Measurements from ENCODE around the gene SP140.
"Not testable (repeated sequence)": the region's sequence is repeated elsewhere in the genome, so short reads cannot be mapped to it uniquely, and the experiment has no call there.

Gene SP140

GRCh38 chr2:230258483-230258882, 32.9 kb downstream of the SP140 start:
- TF ChIP-seq POLR2A (IDR thresholded peaks at IDR 0.05; ENCODE audit: low read depth, low read length), result no peak
- TF ChIP-seq TAF1 (IDR thresholded peaks at IDR 0.05; ENCODE audit: borderline replicate concordance, low read depth, low read length), result no peak
- no peak for TF ChIP-seq POLR2AphosphoS5 (IDR thresholded peaks at IDR 0.05; ENCODE audit: low read depth, low read length)
- no peak for DNase-seq (ENCODE audit: insufficient read length)

DNA sequence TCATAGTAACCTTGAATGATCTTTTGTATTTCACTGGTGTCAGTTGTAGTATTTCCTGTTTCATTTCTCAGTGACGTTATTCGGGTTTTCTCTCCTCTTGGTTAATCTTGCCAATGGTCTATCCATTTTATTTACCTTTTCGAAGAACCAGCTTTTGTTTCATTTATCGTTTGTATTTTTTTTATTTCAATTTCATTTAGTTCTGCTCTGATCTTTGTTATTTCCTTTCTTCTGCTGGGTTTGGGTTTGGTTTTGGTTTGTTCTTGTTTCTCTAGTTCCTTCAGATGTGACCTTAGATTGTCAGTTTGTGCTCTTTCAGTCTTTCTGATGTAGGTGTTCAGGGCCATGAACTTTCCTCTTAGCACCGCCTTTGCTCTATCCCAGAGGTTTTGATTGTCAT, 36.7 kb downstream of the SP140 start:
- FAIRE-seq (peak; percentile 66), DNase-seq (ENCODE audit: insufficient read length) (no peak)
- TF ChIP-seq TAF1 (IDR thresholded peaks at IDR 0.05; ENCODE audit: borderline replicate concordance, low read depth, low read length), result no peak
- no peak for TF ChIP-seq POLR2AphosphoS5 (IDR thresholded peaks at IDR 0.05; ENCODE audit: low read depth, low read length)
- TF ChIP-seq POLR2A (IDR thresholded peaks at IDR 0.05; ENCODE audit: low read depth, low read length), result no peak

More at GRCh38 chr2:230258483-230258882, 32.9 kb downstream of the SP140 start:
- no peak for FAIRE-seq

GRCh38 chr2:230264945-230265344, 39.4 kb downstream of the SP140 start:
- FAIRE-seq; DNase-seq (ENCODE audit: insufficient read length): not testable (repeated sequence)

GRCh38 chr2:230266638-230267037, 41.1 kb downstream of the SP140 start:
- FAIRE-seq, result no peak
- TF ChIP-seq POLR2AphosphoS5 (IDR thresholded peaks at IDR 0.05; ENCODE audit: low read depth, low read length), result no peak
- no peak for TF ChIP-seq POLR2A (IDR thresholded peaks at IDR 0.05; ENCODE audit: low read depth, low read length)
- no peak for TF ChIP-seq TAF1 (IDR thresholded peaks at IDR 0.05; ENCODE audit: borderline replicate concordance, low read depth, low read length)
- no peak for DNase-seq (ENCODE audit: insufficient read length)

DNA sequence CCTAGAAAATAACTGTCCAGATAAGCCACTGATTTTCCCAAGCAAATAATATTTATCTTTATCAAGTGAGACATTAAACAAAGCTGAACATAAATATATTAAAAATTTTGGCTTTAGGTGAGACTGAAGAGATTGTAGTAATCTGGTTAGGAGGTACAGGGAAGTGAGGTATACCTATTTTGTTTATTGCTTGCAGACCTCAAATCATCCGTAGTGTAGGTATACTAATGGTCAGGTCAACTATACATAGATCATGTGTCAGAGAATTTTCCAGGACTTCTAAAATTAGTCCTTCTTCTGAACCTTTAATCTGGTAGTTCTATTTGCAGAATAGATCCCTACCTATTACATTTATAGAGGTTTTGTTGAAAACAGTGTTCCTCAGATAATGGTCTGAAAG, 41.5 kb downstream of the SP140 start:
- DNase-seq (ENCODE audit: insufficient read length) (no peak), FAIRE-seq (peak; percentile 51)
- TF ChIP-seq TAF1 (IDR thresholded peaks at IDR 0.05; ENCODE audit: borderline replicate concordance, low read depth, low read length) (no peak), POLR2AphosphoS5 (IDR thresholded peaks at IDR 0.05; ENCODE audit: low read depth, low read length) (no peak), POLR2A (IDR thresholded peaks at IDR 0.05; ENCODE audit: low read depth, low read length) (no peak)

GRCh38 chr2:230267556-230267955, 42.0 kb downstream of the SP140 start:
- peak; percentile 85 for FAIRE-seq
- TF ChIP-seq POLR2AphosphoS5 (IDR thresholded peaks at IDR 0.05; ENCODE audit: low read depth, low read length) (no peak), TAF1 (IDR thresholded peaks at IDR 0.05; ENCODE audit: borderline replicate concordance, low read depth, low read length) (no peak), POLR2A (IDR thresholded peaks at IDR 0.05; ENCODE audit: low read depth, low read length) (no peak)
- peak; percentile 19 for DNase-seq (ENCODE audit: insufficient read length)

GRCh38 chr2:230268606-230269243, 43.2 kb downstream of the SP140 start:
- TF ChIP-seq POLR2AphosphoS5 (IDR thresholded peaks at IDR 0.05; ENCODE audit: low read depth, low read length) (no peak), POLR2A (IDR thresholded peaks at IDR 0.05; ENCODE audit: low read depth, low read length) (no peak), TAF1 (IDR thresholded peaks at IDR 0.05; ENCODE audit: borderline replicate concordance, low read depth, low read length) (no peak)
- DNase-seq (ENCODE audit: insufficient read length), result no peak
- peak; percentile 62 for FAIRE-seq

DNA sequence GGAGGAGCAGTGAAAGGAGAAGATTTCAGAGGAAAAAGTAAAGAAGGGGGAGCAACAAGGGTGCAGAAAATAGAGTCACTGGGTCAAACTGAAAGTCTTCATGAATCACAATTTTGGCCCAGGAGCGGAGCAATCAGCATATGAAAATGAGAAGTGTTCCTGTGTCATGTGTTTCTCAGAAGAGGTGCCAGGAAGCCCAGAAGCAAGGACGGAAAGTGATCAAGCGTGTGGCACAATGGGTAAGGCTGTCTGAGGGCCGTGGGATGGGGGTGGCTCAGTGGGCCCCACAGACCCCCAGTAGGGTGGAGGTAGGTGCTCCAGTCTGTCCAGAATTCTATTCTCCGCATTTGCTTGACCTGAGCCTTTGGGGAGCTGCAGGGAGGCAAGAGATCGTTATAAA, 44.2 kb downstream of the SP140 start:
- TF ChIP-seq POLR2A (IDR thresholded peaks at IDR 0.05; ENCODE audit: low read depth, low read length) (no peak), TAF1 (IDR thresholded peaks at IDR 0.05; ENCODE audit: borderline replicate concordance, low read depth, low read length) (no peak), POLR2AphosphoS5 (IDR thresholded peaks at IDR 0.05; ENCODE audit: low read depth, low read length) (no peak)
- no peak for FAIRE-seq
- no peak for DNase-seq (ENCODE audit: insufficient read length)

- DNase-seq (ENCODE audit: insufficient read length) (no peak), FAIRE-seq (no peak)
- no peak for TF ChIP-seq TAF1 (IDR thresholded peaks at IDR 0.05; ENCODE audit: borderline replicate concordance, low read depth, low read length)
- TF ChIP-seq POLR2AphosphoS5 (IDR thresholded peaks at IDR 0.05; ENCODE audit: low read depth, low read length), result no peak
- no peak for TF ChIP-seq POLR2A (IDR thresholded peaks at IDR 0.05; ENCODE audit: low read depth, low read length)
Observed at GRCh38 chr2:230282936-230283335, 57.4 kb downstream of the SP140 start.

DNA sequence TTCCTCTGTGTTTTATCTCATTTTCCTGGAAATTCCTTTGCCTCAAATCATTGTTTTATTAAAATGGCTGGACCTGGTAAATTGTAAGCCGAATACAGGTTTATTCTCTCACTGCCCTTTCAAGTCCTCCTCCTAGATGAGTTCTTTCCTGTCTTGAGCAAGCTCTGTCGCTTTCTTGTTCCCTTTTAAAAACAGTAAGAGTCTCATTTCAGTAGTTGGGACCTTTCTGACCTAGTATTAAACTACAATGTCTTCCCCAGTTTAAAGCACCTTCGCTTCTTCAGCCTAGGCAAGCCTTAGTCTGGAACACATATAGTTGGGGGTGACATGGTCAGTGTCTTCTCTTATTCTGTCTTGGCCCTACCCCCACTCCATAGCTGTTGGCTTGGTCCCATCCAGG, 60.5 kb downstream of the SP140 start:
- FAIRE-seq (no peak), DNase-seq (ENCODE audit: insufficient read length) (no peak)
- no peak for TF ChIP-seq POLR2AphosphoS5 (IDR thresholded peaks at IDR 0.05; ENCODE audit: low read depth, low read length)
- TF ChIP-seq TAF1 (IDR thresholded peaks at IDR 0.05; ENCODE audit: borderline replicate concordance, low read depth, low read length), result no peak
- no peak for TF ChIP-seq POLR2A (IDR thresholded peaks at IDR 0.05; ENCODE audit: low read depth, low read length)

GRCh38 chr2:230289311-230289710, 63.8 kb downstream of the SP140 start:
- not testable (repeated sequence) for DNase-seq (ENCODE audit: insufficient read length); FAIRE-seq

GRCh38 chr2:230295192-230295591, 69.7 kb downstream of the SP140 start:
- TF ChIP-seq POLR2A (IDR thresholded peaks at IDR 0.05; ENCODE audit: low read depth, low read length) (no peak), POLR2AphosphoS5 (IDR thresholded peaks at IDR 0.05; ENCODE audit: low read depth, low read length) (no peak), TAF1 (IDR thresholded peaks at IDR 0.05; ENCODE audit: borderline replicate concordance, low read depth, low read length) (no peak)
- no peak for DNase-seq (ENCODE audit: insufficient read length)
- FAIRE-seq, result peak; percentile 9

GRCh38 chr2:230296917-230297316, 71.4 kb downstream of the SP140 start:
- TF ChIP-seq POLR2A (IDR thresholded peaks at IDR 0.05; ENCODE audit: low read depth, low read length) (no peak), TAF1 (IDR thresholded peaks at IDR 0.05; ENCODE audit: borderline replicate concordance, low read depth, low read length) (no peak), POLR2AphosphoS5 (IDR thresholded peaks at IDR 0.05; ENCODE audit: low read depth, low read length) (no peak)
- no peak for DNase-seq (ENCODE audit: insufficient read length)

More at GRCh38 chr2:230296917-230297316, 71.4 kb downstream of the SP140 start:
- FAIRE-seq, result no peak
